Esophagus squamous epithelium (tissue), 4 donors: ENCODE data around the gene DTX1.

Experiments used
- CTCF ChIP-seq, 6 experiments: fragments of 450-650 bp in 4 of 6; fragments of 200-600 bp in 2 of 6; sonication (generic) in 2 of 6; IDR thresholded peaks; one replicate each; pipeline ENCODE4 v1.5.1; 2016 to 2019; ENCODE audit warnings: antibody characterized with exemption in 6 of 6, mild to moderate bottlenecking in 4 of 6, moderate library complexity in 4 of 6
- POLR2A ChIP-seq, 4 donors: fragments of 450-650 bp; IDR thresholded peaks; one replicate each; pipeline ENCODE4 v1.6.1; 2017; ENCODE audit warnings: antibody characterized with exemption in 4 of 4, mild to moderate bottlenecking in 4 of 4, moderate library complexity in 3 of 4

DNA sequence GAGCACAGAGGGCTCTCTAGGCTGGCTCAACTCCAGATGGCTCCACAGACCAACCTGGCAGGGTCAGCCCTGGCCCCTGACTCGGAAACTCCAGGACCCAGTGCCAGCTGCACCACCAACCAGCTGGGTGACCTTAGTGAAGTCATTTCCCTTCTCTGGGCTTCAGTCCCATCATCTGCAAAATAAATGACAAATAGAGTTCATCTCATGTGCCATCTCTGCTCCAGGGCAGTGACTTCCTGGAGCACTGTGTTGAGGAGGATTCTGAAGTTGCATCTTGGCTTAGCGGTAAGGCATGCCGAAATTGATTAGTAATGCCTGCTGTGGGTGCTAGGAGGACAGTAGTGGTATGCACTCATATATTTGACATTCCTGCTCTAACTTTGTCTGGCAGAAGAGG is 31.5 kb downstream of the DTX1 start:
- TF ChIP-seq CTCF (IDR thresholded peaks at IDR 0.05) (no peak), POLR2A (IDR thresholded peaks at IDR 0.05) (no peak)
